ENCODE measurements around the gene RASA1. TPM values are rescaled to one million over a fixed set of nuclear protein-coding genes. Genes with fewer than 3 reads are reported as not detected.

RASA1 gene
- total and polyA plus RNA-seq, 9 of the 15 experiments (the other 6 are each of a cell fraction or from before 2014, with no cell fraction given): 3.2 to 17.3 (median 9.2) TPM

DNA sequence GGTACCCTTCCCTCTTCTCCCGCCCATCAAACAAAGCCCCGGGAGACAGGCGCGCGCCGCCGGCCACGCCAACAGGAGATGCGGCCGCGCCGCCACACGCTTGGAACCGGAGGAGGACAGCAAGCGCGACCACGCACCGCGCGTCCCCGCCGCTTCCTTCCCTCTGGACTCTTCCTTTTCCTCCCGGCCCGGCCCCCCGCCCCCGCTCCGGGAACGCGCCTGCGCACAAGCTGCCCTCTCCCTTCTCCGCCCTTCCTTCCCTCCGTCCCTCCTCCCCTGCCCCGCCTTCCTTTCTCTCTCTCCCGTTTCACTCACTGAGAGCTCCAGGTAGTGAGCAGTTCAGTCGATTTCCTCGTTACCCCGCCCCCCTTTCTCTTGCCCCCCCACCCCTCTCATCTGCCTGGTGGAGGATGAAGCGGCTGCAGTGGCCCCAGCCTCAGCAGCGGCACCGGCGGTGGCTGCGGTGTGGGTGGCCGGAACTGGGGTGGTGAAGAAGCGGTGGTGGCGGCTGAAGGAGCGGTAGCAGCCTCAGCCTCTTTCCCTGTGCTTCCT, at the start of gene RASA1 (continued):
- TF ChIP-seq ZNF263 (CRISPR knock-in tag; IDR thresholded peaks at IDR 0.05; ENCODE audit: borderline replicate concordance) (peak; percentile 87), SLC30A9 (CRISPR knock-in tag; IDR thresholded peaks at IDR 0.05) (no peak), TBP (optimal IDR thresholded peaks at IDR 0.05; ENCODE audit: low read depth, low read length) (peak; percentile 78), POLR2AphosphoS2 (IDR thresholded peaks at IDR 0.05; ENCODE audit: low read length) (no peak), EP300 (IDR thresholded peaks at IDR 0.05; ENCODE audit: low read length) (no peak), ELF1 (tag; IDR thresholded peaks at IDR 0.05) (peak; percentile 62; the same call in 1 of the 2 replicates), MAX (CRISPR knock-in tag; IDR thresholded peaks at IDR 0.05) (peak; percentile 66), ZNF311 (CRISPR knock-in tag; IDR thresholded peaks at IDR 0.05) (no peak), DACH1 (IDR thresholded peaks at IDR 0.05; ENCODE audit: partially characterized antibody) (no peak), ZNF511 (CRISPR knock-in tag; IDR thresholded peaks at IDR 0.05) (peak; percentile 58; the same call in 1 of the 2 replicates), E2F6 (IDR thresholded peaks at IDR 0.05; ENCODE audit: borderline replicate concordance in 1 of 2, extremely low read depth in 1 of 2, insufficient read depth in 1 of 2, insufficient read length in 1 of 2, low read depth in 1 of 2, low read length in 1 of 2, poor library complexity in 1 of 2, severe bottlenecking in 1 of 2) (peak; percentile 62 to 81), ZHX1 (conservative IDR thresholded peaks at IDR 0.05; ENCODE audit: low read length) (no peak), RFX1 (IDR thresholded peaks at IDR 0.05) (no peak), ZNF277 (CRISPR knock-in tag; IDR thresholded peaks at IDR 0.05; ENCODE audit: borderline replicate concordance) (no peak), KDM5B (IDR thresholded peaks at IDR 0.05; ENCODE audit: insufficient replicate concordance, low read depth, low read length) (peak; percentile 91), CTBP1 (IDR thresholded peaks at IDR 0.05; ENCODE audit: borderline replicate concordance) (peak; percentile 83), SMAD4 (CRISPR knock-in tag; conservative IDR thresholded peaks at IDR 0.05) (0 out of 2 replicates have a peak, but pooled peaks have one; percentile 23), SRSF9 (IDR thresholded peaks at IDR 0.05; ENCODE audit: borderline replicate concordance, low read depth, low read length) (no peak)
- TF ChIP-seq, protein P1, sequence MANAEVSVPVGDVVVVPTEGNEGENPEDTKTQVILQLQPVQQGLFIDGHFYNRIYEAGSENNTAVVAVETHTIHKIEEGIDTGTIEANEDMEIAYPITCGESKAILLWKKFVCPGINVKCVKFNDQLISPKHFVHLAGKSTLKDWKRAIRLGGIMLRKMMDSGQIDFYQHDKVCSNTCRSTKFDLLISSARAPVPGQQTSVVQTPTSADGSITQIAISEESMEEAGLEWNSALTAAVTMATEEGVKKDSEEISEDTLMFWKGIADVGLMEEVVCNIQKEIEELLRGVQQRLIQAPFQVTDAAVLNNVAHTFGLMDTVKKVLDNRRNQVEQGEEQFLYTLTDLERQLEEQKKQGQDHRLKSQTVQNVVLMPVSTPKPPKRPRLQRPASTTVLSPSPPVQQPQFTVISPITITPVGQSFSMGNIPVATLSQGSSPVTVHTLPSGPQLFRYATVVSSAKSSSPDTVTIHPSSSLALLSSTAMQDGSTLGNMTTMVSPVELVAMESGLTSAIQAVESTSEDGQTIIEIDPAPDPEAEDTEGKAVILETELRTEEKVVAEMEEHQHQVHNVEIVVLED (CRISPR knock-in tag; IDR thresholded peaks at IDR 0.05): peak; percentile 27; the same call in 1 of the 2 replicates

Data from K562 (cell line).